H9 (cell line): ENCODE data around the gene WDR81. TPM values are rescaled to one million over a fixed set of nuclear protein-coding genes. Genes with fewer than 3 reads are reported as not detected.

Source experiments
- DNase-seq: peaks from one replicate; pipeline ENCODE4 v3.0.0-alpha.2; 2017
- H2AFZ ChIP-seq: one replicate; pipeline ENCODE4 v1.6.1; 2013; ENCODE audit warnings: mild to moderate bottlenecking, low read length, control low read depth, moderate library complexity
- H2AK5ac ChIP-seq: 2 replicates; pipeline ENCODE4 v1.6.1; 2013; ENCODE audit warnings: low read length, control low read depth, mixed read lengths; ENCODE audit not compliant: insufficient read length
- H2BK120ac ChIP-seq: one replicate; pipeline ENCODE4 v1.6.1; 2013; ENCODE audit warnings: low read depth, mild to moderate bottlenecking, low read length, control low read depth, inconsistent platforms; ENCODE audit not compliant: poor library complexity, severe bottlenecking
- H2BK12ac ChIP-seq: 2 replicates; pipeline ENCODE4 v1.6.1; 2013; ENCODE audit warnings: low read length, control low read depth, mixed read lengths, low read depth; ENCODE audit not compliant: insufficient read length
- H2BK15ac ChIP-seq: 2 replicates; pipeline ENCODE4 v1.6.1; 2013; ENCODE audit warnings: low read depth, low read length, control low read depth
- H2BK20ac ChIP-seq: one replicate; pipeline ENCODE4 v1.6.1; 2013; ENCODE audit warnings: low read depth, mild to moderate bottlenecking, low read length, control low read depth, inconsistent platforms; ENCODE audit not compliant: poor library complexity, severe bottlenecking
- H2BK5ac ChIP-seq: 2 replicates; pipeline ENCODE4 v1.6.1; 2013; ENCODE audit warnings: low read length, control low read depth, mixed read lengths; ENCODE audit not compliant: insufficient read length
- H3K14ac ChIP-seq: 2 replicates; pipeline ENCODE4 v1.6.1; 2013; ENCODE audit warnings: low read length, control low read depth; ENCODE audit not compliant: insufficient read depth
- H3K18ac ChIP-seq: 2 replicates; pipeline ENCODE4 v1.6.1; 2013; ENCODE audit warnings: low read depth, mild to moderate bottlenecking, mixed read lengths, low read length, control low read depth; ENCODE audit not compliant: insufficient read length
- H3K23ac ChIP-seq: 2 replicates; pipeline ENCODE4 v1.6.1; 2013; ENCODE audit warnings: low read length, control low read depth, mixed read lengths, low read depth; ENCODE audit not compliant: insufficient read length
- H3K23me2 ChIP-seq: 2 replicates; pipeline ENCODE4 v1.6.1; 2013; ENCODE audit warnings: low read depth, mild to moderate bottlenecking, mixed read lengths, low read length, control low read depth; ENCODE audit not compliant: insufficient read length, poor library complexity, severe bottlenecking
- H3K27ac ChIP-seq: 2 replicates; pipeline ENCODE4 v1.5.1; 2013; ENCODE audit warnings: low read length, control low read depth, mixed read lengths, low read depth; ENCODE audit not compliant: insufficient read length
- H3K27me3 ChIP-seq: 2 replicates; pipeline ENCODE4 v1.6.1; 2013; ENCODE audit warnings: low read length, control low read depth, inconsistent platforms; ENCODE audit not compliant: insufficient read depth
- H3K4ac ChIP-seq: 2 replicates; pipeline ENCODE4 v1.6.1; 2013; ENCODE audit warnings: low read depth, mild to moderate bottlenecking, control low read depth, inconsistent platforms, low read length, moderate library complexity
- H3K4me1 ChIP-seq: 2 replicates; pipeline ENCODE4 v1.6.1; 2013; ENCODE audit warnings: low read length, control low read depth, inconsistent platforms; ENCODE audit not compliant: insufficient read depth
- H3K4me2 ChIP-seq: 2 replicates; pipeline ENCODE4 v1.6.1; 2013; ENCODE audit warnings: low read length, control low read depth, mixed read lengths; ENCODE audit not compliant: insufficient read length, insufficient read depth
- H3K56ac ChIP-seq: 2 replicates; pipeline ENCODE4 v1.6.1; 2013; ENCODE audit warnings: low read depth, mild to moderate bottlenecking, mixed read lengths, low read length, control low read depth; ENCODE audit not compliant: insufficient read length
- H3K79me1 ChIP-seq: 2 replicates; pipeline ENCODE4 v1.6.1; 2013; ENCODE audit warnings: low read depth, mild to moderate bottlenecking, moderate library complexity, low read length, control low read depth, inconsistent platforms; ENCODE audit not compliant: insufficient read depth, poor library complexity, severe bottlenecking
- H3K79me2 ChIP-seq: 2 replicates; pipeline ENCODE4 v1.6.1; 2013; ENCODE audit warnings: low read length, control low read depth, inconsistent platforms; ENCODE audit not compliant: insufficient read depth
- H3K9ac ChIP-seq: 2 replicates; pipeline ENCODE4 v1.6.1; 2013; ENCODE audit warnings: low read length, control low read depth, mixed read lengths; ENCODE audit not compliant: insufficient read length; ENCODE audit errors: extremely low read depth
- H3K9me3 ChIP-seq: one replicate; pipeline ENCODE4 v1.6.1; 2013; ENCODE audit warnings: low read depth, low read length, inconsistent platforms; ENCODE audit not compliant: control insufficient read depth
- H3T11ph ChIP-seq: one replicate; pipeline ENCODE4 v1.6.1; 2013; ENCODE audit warnings: mild to moderate bottlenecking, low read length, control low read depth, inconsistent platforms
- H4K20me1 ChIP-seq: one replicate; pipeline ENCODE4 v1.6.1; 2013; ENCODE audit not compliant: control insufficient read depth, insufficient read length, insufficient read depth
- H4K5ac ChIP-seq: 2 replicates; pipeline ENCODE4 v1.6.1; 2013; ENCODE audit warnings: low read depth, mild to moderate bottlenecking, mixed read lengths, low read length, control low read depth; ENCODE audit not compliant: insufficient read length
- H4K8ac ChIP-seq: replicated peaks from 2 replicates; pipeline ENCODE4 v1.6.1; 2013; ENCODE audit warnings: low read length, control low read depth, mixed read lengths, low read depth; ENCODE audit not compliant: insufficient read length
- H4K91ac ChIP-seq: 2 replicates; pipeline ENCODE4 v1.6.1; 2013; ENCODE audit warnings: low read depth, mild to moderate bottlenecking, moderate library complexity, mixed read lengths, low read length, control low read depth; ENCODE audit not compliant: insufficient read length
- H3K27ac Mint-ChIP-seq, 3 experiments: 2 replicates in 2 of 3; 3 replicates in 1 of 3; pipeline ENCODE4 v1.8.0; 2020 to 2021; ENCODE audit warnings: mixed read lengths in 3 of 3, mild to moderate bottlenecking in 1 of 3, moderate library complexity in 1 of 3
- H3K27me3 Mint-ChIP-seq: 2 replicates; pipeline ENCODE4 v1.8.0; 2021; ENCODE audit warnings: low read depth, mild to moderate bottlenecking, moderate library complexity, mixed read lengths
- H3K36me3 Mint-ChIP-seq, 3 experiments: 2 replicates in 2 of 3; 3 replicates in 1 of 3; pipeline ENCODE4 v1.8.0; 2020 to 2021; ENCODE audit warnings: low read depth in 3 of 3, mixed read lengths in 3 of 3; ENCODE audit not compliant: insufficient read depth in 1 of 3
- H3K4me1 Mint-ChIP-seq, 2 experiments: 2 replicates each; pipeline ENCODE4 v1.8.0; 2020; ENCODE audit warnings: mixed read lengths in 2 of 2
- H3K4me3 Mint-ChIP-seq, 2 experiments: 2 replicates in 1 of 2; 3 replicates in 1 of 2; pipeline ENCODE4 v1.8.0; 2020 to 2021; ENCODE audit warnings: mild to moderate bottlenecking in 2 of 2, mixed read lengths in 2 of 2, moderate library complexity in 1 of 2
- H3K9me3 Mint-ChIP-seq, 2 experiments: 2 replicates in 1 of 2; 3 replicates in 1 of 2; pipeline ENCODE4 v1.8.0; 2020; ENCODE audit warnings: mild to moderate bottlenecking in 2 of 2, mixed read lengths in 2 of 2, moderate library complexity in 1 of 2
- CTCF ChIP-seq: fragments of 200-600 bp; sonication (generic); conservative IDR thresholded peaks from 3 replicates; pipeline ENCODE4 v1.8.0; 2021; ENCODE audit warnings: antibody characterized with exemption, mild to moderate bottlenecking
- WGBS: extraction: QIAGEN DNeasy Blood & Tissue Kit; methylation state at CpG from one replicate; pipeline ENCODE4 v1.1.7; 2013; ENCODE audit warnings: missing lambda C conversion rate, low lambda C conversion rate, mixed read lengths; ENCODE audit not compliant: insufficient read length; ENCODE audit errors: extremely low coverage; 5-methylcytosine and 5-hydroxymethylcytosine counted together
- total RNA-seq: library from RNA; stranded (reverse); gene quantifications from 2 replicates; pipeline ENCODE4 v1.2.1, GENCODE V29; 2021

WDR81 gene
- total RNA-seq, 1 experiment from 2014 or later: 20.2 TPM

DNA sequence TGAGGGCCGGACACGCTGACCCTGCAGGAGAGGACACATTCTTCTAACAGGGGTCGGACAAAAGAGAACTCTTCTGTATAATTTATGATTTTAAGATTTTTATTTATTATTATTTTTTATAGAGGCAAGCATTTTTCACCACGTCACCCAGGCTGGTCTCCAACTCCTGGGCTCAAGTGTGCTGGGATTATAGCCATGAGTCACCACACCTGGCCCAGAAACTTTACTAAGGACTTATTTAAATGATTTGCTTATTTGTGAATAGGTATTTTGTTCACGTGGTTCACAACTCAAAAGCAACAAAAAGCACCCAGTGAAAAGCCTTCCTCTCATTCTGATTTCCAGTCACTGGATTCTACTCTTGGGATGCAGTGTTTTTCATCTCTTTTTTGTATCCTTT, 35.0 kb downstream of the WDR81 start:
- no peak overlapping the region for H2AK5ac ChIP-seq
- no peak overlapping the region for H3K18ac ChIP-seq
- H2BK5ac ChIP-seq: no peak overlapping the region
- H2BK12ac ChIP-seq: no peak overlapping the region
- no peak overlapping the region for H2AFZ ChIP-seq
- no peak for DNase-seq
- no peak for TF ChIP-seq CTCF
- H3K4me1 ChIP-seq: peaks cover 6% of the 10 kb centered on the region; the same call in 1 of the 2 replicates
- WGBS: no CpG with 5 or more reads among the region's 5 CpGs
- H2BK15ac ChIP-seq: no peak overlapping the region
- no peak overlapping the region for H3K23ac ChIP-seq
- Mint-ChIP-seq H3K36me3 (no peaks in the 10 kb centered on the region; a peak in 1 of 7 replicates), H3K27ac (no peak overlapping the region), H3K27me3 (no peaks in the 10 kb centered on the region; the same call in none of the 2 replicates), H3K9me3 (no peaks in the 10 kb centered on the region), H3K4me3 (no peak overlapping the region), H3K4me1 (peaks cover 38 to 39% of the 10 kb centered on the region in 2 experiments)
- H3T11ph ChIP-seq: no peak overlapping the region
- no peak overlapping the region for H3K56ac ChIP-seq
- no peak overlapping the region for H3K27ac ChIP-seq
- no peak overlapping the region for H3K4me2 ChIP-seq
- H3K27me3 ChIP-seq: no peaks in the 10 kb centered on the region
- no peak overlapping the region for H2BK120ac ChIP-seq
- peaks cover 5% of the 10 kb centered on the region for H3K23me2 ChIP-seq
- no peak overlapping the region for H3K14ac ChIP-seq
- no peak overlapping the region for H4K8ac ChIP-seq
- H2BK20ac ChIP-seq: no peak overlapping the region
- no peaks in the 10 kb centered on the region for H3K79me1 ChIP-seq
- H4K20me1 ChIP-seq: no peaks in the 10 kb centered on the region
- no peak overlapping the region for H3K4ac ChIP-seq
- no peaks in the 10 kb centered on the region for H3K9me3 ChIP-seq
- no peaks in the 10 kb centered on the region for H3K79me2 ChIP-seq
- H3K9ac ChIP-seq: no peak overlapping the region
- no peak overlapping the region for H4K91ac ChIP-seq
- H4K5ac ChIP-seq: no peak overlapping the region
